ENCODE data around the gene RCVRN. TPM values are rescaled to one million over a fixed set of nuclear protein-coding genes. Genes with fewer than 3 reads are reported as not detected.

The RCVRN gene
- total RNA-seq, 6 experiments from 2014 or later, result not detected

DNA sequence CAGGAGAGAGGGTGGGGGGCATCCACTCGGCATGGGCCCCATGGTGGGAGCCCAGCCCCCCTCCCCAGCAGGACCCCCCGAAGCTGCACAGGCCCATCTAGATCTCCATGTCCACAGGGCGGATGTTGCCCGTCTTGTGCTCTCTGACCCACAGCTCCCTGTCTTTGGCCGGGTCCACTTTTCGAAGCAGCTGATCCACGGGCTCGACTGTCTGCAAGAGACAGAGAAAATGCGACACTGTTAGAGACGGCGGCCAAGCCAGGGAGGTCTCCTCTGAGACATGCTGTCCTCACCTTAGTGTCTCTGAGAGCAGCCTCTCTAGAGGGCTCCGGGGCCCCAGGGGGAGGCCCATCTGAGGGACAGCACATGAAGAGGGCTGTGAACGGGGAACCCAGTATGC, 12.1 kb upstream of the RCVRN start:
- ATAC-seq, result no peak
- Histone ChIP-seq H3K27me3 (no peaks in the 10 kb centered on the region), H3K4me1 (no peaks in the 10 kb centered on the region), H3K36me3 (no peaks in the 10 kb centered on the region), H3K4me3 (no peak overlapping the region), H3K27ac (no peak overlapping the region), H3K9me3 (no peaks in the 10 kb centered on the region)
- intact Hi-C loops (cut with DNase I), result no loop called here
- TF ChIP-seq, protein P1, sequence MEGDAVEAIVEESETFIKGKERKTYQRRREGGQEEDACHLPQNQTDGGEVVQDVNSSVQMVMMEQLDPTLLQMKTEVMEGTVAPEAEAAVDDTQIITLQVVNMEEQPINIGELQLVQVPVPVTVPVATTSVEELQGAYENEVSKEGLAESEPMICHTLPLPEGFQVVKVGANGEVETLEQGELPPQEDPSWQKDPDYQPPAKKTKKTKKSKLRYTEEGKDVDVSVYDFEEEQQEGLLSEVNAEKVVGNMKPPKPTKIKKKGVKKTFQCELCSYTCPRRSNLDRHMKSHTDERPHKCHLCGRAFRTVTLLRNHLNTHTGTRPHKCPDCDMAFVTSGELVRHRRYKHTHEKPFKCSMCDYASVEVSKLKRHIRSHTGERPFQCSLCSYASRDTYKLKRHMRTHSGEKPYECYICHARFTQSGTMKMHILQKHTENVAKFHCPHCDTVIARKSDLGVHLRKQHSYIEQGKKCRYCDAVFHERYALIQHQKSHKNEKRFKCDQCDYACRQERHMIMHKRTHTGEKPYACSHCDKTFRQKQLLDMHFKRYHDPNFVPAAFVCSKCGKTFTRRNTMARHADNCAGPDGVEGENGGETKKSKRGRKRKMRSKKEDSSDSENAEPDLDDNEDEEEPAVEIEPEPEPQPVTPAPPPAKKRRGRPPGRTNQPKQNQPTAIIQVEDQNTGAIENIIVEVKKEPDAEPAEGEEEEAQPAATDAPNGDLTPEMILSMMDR (IDR thresholded peaks at IDR 0.05), result no peak
- TF ChIP-seq POLR2A (IDR thresholded peaks at IDR 0.05), result no peak
- WGBS (ENCODE audit: insufficient coverage, low coverage, low lambda C conversion rate, missing lambda C conversion rate), result 87% methylated on average over 3 of the region's 13 CpGs
- no peak for DNase-seq

DNA sequence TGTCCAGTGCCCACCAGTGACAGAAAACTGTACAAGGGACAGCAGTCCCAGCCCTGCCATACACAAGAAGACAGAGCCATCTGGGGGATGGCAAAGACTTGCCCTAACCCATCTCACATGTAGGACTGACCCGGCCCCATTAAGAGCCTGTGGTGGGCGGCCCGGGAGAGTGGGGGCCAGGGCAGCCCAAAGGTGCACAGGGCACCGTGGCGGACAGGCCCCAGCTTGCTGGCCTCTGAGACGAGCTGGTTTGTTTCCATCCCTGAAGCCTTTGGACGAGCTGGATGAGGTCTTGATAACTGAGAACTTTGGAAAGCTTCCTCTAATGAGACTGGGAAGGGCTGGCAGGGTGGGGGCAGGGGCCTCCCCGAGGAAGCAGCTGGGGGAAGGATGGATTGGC, 11.0 kb upstream of the RCVRN start:
- H3K27ac ChIP-seq, result no peak overlapping the region

DNA sequence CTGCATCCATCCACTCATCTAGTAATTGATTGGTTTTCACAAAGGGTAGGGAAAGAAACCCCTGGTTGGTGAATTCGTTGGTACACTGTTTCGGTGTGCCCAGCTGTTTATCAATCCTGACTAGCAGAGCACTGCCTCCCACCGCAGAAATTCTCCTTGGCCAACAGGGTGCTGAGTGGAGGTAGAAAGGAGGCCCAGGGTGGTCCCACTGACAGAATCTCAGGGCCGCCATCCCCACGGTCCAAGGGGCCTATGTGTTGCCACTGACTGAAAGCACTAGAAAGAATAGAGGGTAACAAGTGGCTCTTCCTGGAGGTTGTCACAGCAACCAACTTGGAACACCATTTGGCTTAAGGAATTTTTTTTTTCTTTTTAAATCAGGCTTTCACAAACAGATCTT, 8.4 kb upstream of the RCVRN start:
- H3K9me3 ChIP-seq, result no peaks in the 10 kb centered on the region
- H3K27me3 ChIP-seq, result no peaks in the 10 kb centered on the region
- ATAC-seq (no peak), DNase-seq (no peak)
- intact Hi-C loops (cut with DNase I), result no loop called here
- no peak overlapping the region for H3K27ac ChIP-seq
- WGBS (ENCODE audit: insufficient coverage, low coverage, low lambda C conversion rate, missing lambda C conversion rate), result 56% methylated on average over 4 of the region's 5 CpGs
- H3K36me3 ChIP-seq, result no peaks in the 10 kb centered on the region
- no peak for TF ChIP-seq POLR2A (IDR thresholded peaks at IDR 0.05)
- TF ChIP-seq, protein P1 (IDR thresholded peaks at IDR 0.05), result no peak
- H3K4me3 ChIP-seq, result no peak overlapping the region
- no peaks in the 10 kb centered on the region for H3K4me1 ChIP-seq

More for the DNA sequence above, 11.0 kb upstream of the RCVRN start:
- ATAC-seq (no peak), DNase-seq (no peak)
- H3K9me3 ChIP-seq, result no peaks in the 10 kb centered on the region
- intact Hi-C loops (cut with DNase I), result no loop called here
- H3K36me3 ChIP-seq, result no peaks in the 10 kb centered on the region
- no peak overlapping the region for H3K4me3 ChIP-seq
- 55% methylated on average over 4 of the region's 8 CpGs for WGBS (ENCODE audit: insufficient coverage, low coverage, low lambda C conversion rate, missing lambda C conversion rate)
- TF ChIP-seq, protein P1 (IDR thresholded peaks at IDR 0.05), result no peak
- no peak for TF ChIP-seq POLR2A (IDR thresholded peaks at IDR 0.05)
- H3K4me1 ChIP-seq, result no peaks in the 10 kb centered on the region
- H3K27me3 ChIP-seq, result no peaks in the 10 kb centered on the region

DNA sequence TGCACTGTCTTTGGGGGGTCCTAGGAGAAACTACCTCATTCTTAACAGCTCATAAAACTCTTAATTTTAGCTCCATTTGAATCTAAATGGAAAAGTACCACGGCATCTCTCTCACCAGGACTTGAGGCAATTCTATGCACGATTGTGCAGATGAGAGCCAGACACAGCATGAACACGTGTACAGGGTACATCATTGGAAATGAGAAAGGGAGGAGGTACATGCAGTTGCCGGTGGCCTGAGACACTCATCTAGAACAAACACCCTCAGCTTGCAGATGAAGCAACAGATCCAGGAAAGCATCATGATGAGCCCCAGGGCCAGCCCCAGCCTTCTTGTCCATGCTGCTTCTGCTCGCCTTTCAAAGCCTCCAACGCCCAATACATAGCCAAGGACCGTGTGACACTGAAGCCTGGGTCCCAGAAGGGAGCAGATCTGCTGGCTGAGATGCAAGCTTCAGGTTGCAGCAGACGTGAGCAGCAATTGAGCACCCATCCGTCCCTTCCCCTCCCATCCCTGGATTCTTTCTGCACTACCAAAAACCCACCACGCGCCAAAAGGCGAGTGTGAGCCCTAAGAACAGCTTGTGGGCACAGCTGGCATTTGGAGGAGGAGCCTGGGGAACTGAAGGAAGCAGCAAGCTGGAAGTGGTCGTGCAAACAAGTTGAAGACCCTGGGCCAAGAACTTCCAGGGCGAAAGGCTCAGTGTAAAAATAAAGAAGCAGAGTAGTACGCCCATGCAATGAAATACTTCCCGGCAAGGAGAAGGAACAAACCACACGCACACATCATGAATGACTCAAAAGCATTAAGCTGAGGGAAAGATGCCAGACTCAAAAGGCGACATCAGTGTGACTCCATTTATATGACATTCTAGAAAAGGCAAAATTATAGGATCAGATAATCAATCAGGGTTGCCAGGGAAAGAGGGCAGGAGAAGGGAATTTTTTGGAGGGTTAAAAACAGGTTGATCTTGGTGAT, 7.3 kb upstream of the RCVRN start:
- DNase-seq, result no peak
- Histone ChIP-seq H3K9me3 (no peaks in the 10 kb centered on the region), H3K36me3 (no peaks in the 10 kb centered on the region), H3K4me1 (no peaks in the 10 kb centered on the region), H3K27me3 (no peaks in the 10 kb centered on the region), H3K27ac (no peak overlapping the region), H3K4me3 (no peak overlapping the region)
- TF ChIP-seq, protein P1 (IDR thresholded peaks at IDR 0.05), result no peak
- TF ChIP-seq POLR2A (IDR thresholded peaks at IDR 0.05), result no peak
- no peak for ATAC-seq
- WGBS (ENCODE audit: insufficient coverage, low coverage, low lambda C conversion rate, missing lambda C conversion rate), result 65% methylated on average over 15 of the region's 18 CpGs
- intact Hi-C loops (cut with DNase I), result no loop called here

Measured in right lobe of liver (tissue), 6 donors.